Limb (tissue), 2 donors: ENCODE measurements around the gene GTF2F2.

Source experiments
- DNase-seq, 2 donors: peaks; one replicate each; pipeline ENCODE4 v3.0.0-alpha.2; 2016; ENCODE audit errors: extremely low spot score in 2 of 2

GTF2F2 gene

GRCh38 chr13:45209229-45209628 lies 88.9 kb downstream of the GTF2F2 start:
- no peak for DNase-seq

- no peak for DNase-seq
Observed at GRCh38 chr13:45215392-45216077, 95.2 kb downstream of the GTF2F2 start.

- no peak for DNase-seq
Observed at GRCh38 chr13:45216193-45216592, 95.9 kb downstream of the GTF2F2 start.

- DNase-seq: no peak
Observed at GRCh38 chr13:45218689-45219088, 98.4 kb downstream of the GTF2F2 start.

- DNase-seq: no peak
Observed at GRCh38 chr13:45219123-45219891, 99.0 kb downstream of the GTF2F2 start.

- DNase-seq: no peak
Observed at GRCh38 chr13:45219938-45220375, 99.6 kb downstream of the GTF2F2 start.

GRCh38 chr13:45220403-45220802 lies 100.1 kb downstream of the GTF2F2 start:
- DNase-seq: no peak

- DNase-seq: no peak
Observed at GRCh38 chr13:45222516-45222915, 102.2 kb downstream of the GTF2F2 start.

- DNase-seq: no peak
Observed at GRCh38 chr13:45222919-45223318, 102.6 kb downstream of the GTF2F2 start.

GRCh38 chr13:45224176-45224575 lies 103.9 kb downstream of the GTF2F2 start:
- DNase-seq: no peak

- DNase-seq: no peak
Observed at GRCh38 chr13:45225370-45225769, 105.1 kb downstream of the GTF2F2 start.

GRCh38 chr13:45226024-45226423 lies 105.7 kb downstream of the GTF2F2 start:
- DNase-seq: no peak

GRCh38 chr13:45228002-45228401 lies 107.7 kb downstream of the GTF2F2 start:
- no peak for DNase-seq

GRCh38 chr13:45229172-45229571 lies 108.9 kb downstream of the GTF2F2 start:
- no peak for DNase-seq

- DNase-seq: no peak
Observed at GRCh38 chr13:45231305-45231704, 111.0 kb downstream of the GTF2F2 start.

- no peak for DNase-seq
Observed at GRCh38 chr13:45231722-45232121, 111.4 kb downstream of the GTF2F2 start.

- DNase-seq: no peak
Observed at GRCh38 chr13:45232591-45232990, 112.3 kb downstream of the GTF2F2 start.

- no peak for DNase-seq
Observed at GRCh38 chr13:45238945-45239795, 118.9 kb downstream of the GTF2F2 start.

GRCh38 chr13:45240143-45240542 lies 119.8 kb downstream of the GTF2F2 start:
- no peak for DNase-seq

- DNase-seq: no peak
Observed at GRCh38 chr13:45242070-45242469, 121.8 kb downstream of the GTF2F2 start.

- DNase-seq: no peak
Observed at GRCh38 chr13:45242524-45242923, 122.2 kb downstream of the GTF2F2 start.

GRCh38 chr13:45243077-45243476 lies 122.8 kb downstream of the GTF2F2 start:
- no peak for DNase-seq
